ENCODE results near the gene GATA5. TPM values are rescaled to one million over a fixed set of nuclear protein-coding genes. Genes with fewer than 3 reads are reported as not detected.

The GATA5 gene
- polyA plus RNA-seq, 1 of the 3 experiments (the other 2 are of a cell fraction) = not detected

DNA sequence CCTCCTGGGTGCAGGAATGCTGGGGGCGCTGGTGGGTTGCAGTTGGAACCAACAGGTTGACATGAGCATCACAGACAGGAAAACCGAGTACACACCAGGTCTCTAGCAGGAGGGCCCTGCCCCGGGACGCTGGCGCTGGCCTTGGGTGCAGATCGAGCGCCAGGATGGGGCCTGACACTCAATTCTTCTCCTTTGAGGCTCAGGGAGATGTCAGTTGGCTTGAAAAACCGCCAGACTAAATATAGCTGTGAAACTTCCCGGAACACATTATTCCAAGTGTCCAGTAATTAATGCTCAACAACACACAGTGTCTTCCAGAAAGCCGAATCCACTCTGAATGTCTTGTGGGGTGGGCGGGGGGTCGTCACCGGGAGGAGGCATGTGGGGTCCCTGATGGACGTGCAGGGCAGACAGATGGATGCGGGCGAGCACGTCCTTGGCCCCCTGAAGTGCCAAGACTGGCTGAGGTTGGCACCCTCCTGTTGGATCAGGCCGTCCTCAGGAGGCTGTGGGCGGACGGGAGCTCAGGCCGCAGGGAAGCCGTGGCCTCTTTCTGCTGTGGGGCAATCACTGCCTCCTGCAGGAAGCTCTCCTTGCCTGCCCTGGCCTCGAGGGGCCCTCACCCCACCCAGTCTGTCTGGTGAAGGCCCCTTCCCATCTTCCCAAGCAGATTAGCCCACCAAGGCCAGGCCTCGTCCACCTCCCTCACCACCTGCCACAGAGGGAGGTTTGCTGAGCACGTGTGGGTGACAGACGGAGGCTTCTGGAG lies 19.4 kb upstream of the GATA5 start:
- ChIA-PET CTCF (interaction anchor here (0.8 to 6.9 kb wide), 15 partner anchors 10 to 297 kb away, joined by 3 to 62 read pairs (median 4); no protein-coding TSS in a partner anchor), POLR2A (no interaction called here)
- Histone ChIP-seq H4K20me1 (ENCODE audit: insufficient read depth) (no peaks in the 10 kb centered on the region), H3K4me3 (ENCODE audit: low read depth in 2 of 2, low read length in 1 of 2) (no peak overlapping the region), H3K9me3 (no peaks in the 10 kb centered on the region), H3K27me3 (ENCODE audit: insufficient read depth) (no peaks in the 10 kb centered on the region), H3K4me1 (ENCODE audit: control insufficient read depth in 1 of 2, insufficient read depth in 2 of 2, low read depth in 1 of 2, low read length in 1 of 2) (peaks cover 0 to 8% of the 10 kb centered on the region in 2 experiments; a peak in 1 of 4 replicates), H3K36me3 (replicated peaks in 1 of 2; ENCODE audit: control insufficient read depth in 1 of 2, insufficient read depth in 2 of 2, low read length in 1 of 2) (no peaks in the 10 kb centered on the region), H3K27ac (ENCODE audit: low read depth in 2 of 2, low read length in 1 of 2) (no peak overlapping the region), H3K4me2 (no peak overlapping the region), H2AFZ (ENCODE audit: low read depth) (no peak overlapping the region), H3F3A (replicated peaks; ENCODE audit: insufficient read depth) (no peaks in the 10 kb centered on the region), H3K9me2 (no peaks in the 10 kb centered on the region), H3K79me2 (ENCODE audit: insufficient read depth) (no peaks in the 10 kb centered on the region), H3K9ac (no peak overlapping the region)
- TF ChIP-seq GABPA (IDR thresholded peaks at IDR 0.05; ENCODE audit: low read depth) = no peak
- 80% methylated on average over 23 of the region's 26 CpGs for WGBS (ENCODE audit: low lambda C conversion rate)
- no peak for DNase-seq

DNA sequence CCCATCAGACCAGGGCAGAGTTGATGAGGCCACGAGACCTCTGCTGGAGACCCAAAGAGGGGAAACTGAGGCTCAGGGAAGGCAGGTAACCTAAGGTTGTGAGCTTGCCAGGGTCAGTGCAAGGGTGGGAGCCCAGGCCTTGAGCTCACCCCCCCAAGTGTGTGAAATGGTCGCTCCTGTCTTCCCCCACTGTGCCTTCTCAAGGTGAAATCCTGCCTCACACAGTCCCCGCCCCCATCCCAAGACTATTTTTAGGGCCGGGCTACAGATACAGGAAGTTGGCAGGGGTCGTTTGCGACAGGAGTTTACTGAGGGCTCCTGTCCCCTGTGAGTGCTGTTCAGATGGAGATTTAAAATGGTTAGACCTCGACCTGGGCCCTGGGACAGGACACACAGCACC lies 18.7 kb upstream of the GATA5 start:
- ChIA-PET CTCF (interaction anchor here (0.8 to 6.9 kb wide), 8 partner anchors 17 to 297 kb away, joined by 3 to 62 read pairs (median 6); partner anchors contain the start of gene GATA5), POLR2A (no interaction called here)
- no peaks in the 10 kb centered on the region for H4K20me1 ChIP-seq (ENCODE audit: insufficient read depth)
- H3K4me1 ChIP-seq (ENCODE audit: control insufficient read depth in 1 of 2, insufficient read depth in 2 of 2, low read depth in 1 of 2, low read length in 1 of 2) = peaks cover 0 to 8% of the 10 kb centered on the region in 2 experiments; a peak in 1 of 4 replicates
- H3K9me2 ChIP-seq = no peaks in the 10 kb centered on the region
- no peak overlapping the region for H3K27ac ChIP-seq (ENCODE audit: low read depth in 2 of 2, low read length in 1 of 2)
- no peak overlapping the region for H3K4me2 ChIP-seq
- TF ChIP-seq TEAD4 (IDR thresholded peaks at IDR 0.05; ENCODE audit: borderline replicate concordance, insufficient read depth) (no peak), ELF1 (IDR thresholded peaks at IDR 0.05) (no peak), RAD21 (IDR thresholded peaks at IDR 0.05; ENCODE audit: low read length) (no peak), RFX5 (IDR thresholded peaks at IDR 0.05; ENCODE audit: low read length) (no peak), USF1 (IDR thresholded peaks at IDR 0.05; ENCODE audit: borderline replicate concordance, low read depth) (no peak), MXI1 (IDR thresholded peaks at IDR 0.05; ENCODE audit: low read depth, low read length) (no peak), NFIC (IDR thresholded peaks at IDR 0.05; ENCODE audit: borderline replicate concordance) (no peak), FOXJ3 (CRISPR knock-in tag; IDR thresholded peaks at IDR 0.05) (no peak), MEF2A (IDR thresholded peaks at IDR 0.05; ENCODE audit: borderline replicate concordance, low read depth) (no peak), FOSL2 (IDR thresholded peaks at IDR 0.05; ENCODE audit: borderline replicate concordance, low read depth) (no peak), EP300 (IDR thresholded peaks at IDR 0.05; ENCODE audit: borderline replicate concordance in 1 of 2, low read depth in 1 of 2, low read length in 1 of 2) (no peak), TAF1 (IDR thresholded peaks at IDR 0.05; ENCODE audit: borderline replicate concordance, low read depth, low read length) (no peak)
- TF ChIP-seq, protein P1, sequence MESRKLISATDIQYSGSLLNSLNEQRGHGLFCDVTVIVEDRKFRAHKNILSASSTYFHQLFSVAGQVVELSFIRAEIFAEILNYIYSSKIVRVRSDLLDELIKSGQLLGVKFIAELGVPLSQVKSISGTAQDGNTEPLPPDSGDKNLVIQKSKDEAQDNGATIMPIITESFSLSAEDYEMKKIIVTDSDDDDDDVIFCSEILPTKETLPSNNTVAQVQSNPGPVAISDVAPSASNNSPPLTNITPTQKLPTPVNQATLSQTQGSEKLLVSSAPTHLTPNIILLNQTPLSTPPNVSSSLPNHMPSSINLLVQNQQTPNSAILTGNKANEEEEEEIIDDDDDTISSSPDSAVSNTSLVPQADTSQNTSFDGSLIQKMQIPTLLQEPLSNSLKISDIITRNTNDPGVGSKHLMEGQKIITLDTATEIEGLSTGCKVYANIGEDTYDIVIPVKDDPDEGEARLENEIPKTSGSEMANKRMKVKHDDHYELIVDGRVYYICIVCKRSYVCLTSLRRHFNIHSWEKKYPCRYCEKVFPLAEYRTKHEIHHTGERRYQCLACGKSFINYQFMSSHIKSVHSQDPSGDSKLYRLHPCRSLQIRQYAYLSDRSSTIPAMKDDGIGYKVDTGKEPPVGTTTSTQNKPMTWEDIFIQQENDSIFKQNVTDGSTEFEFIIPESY (IDR thresholded peaks at IDR 0.05; ENCODE audit: borderline replicate concordance, low read depth) = no peak
- TF ChIP-seq, protein P2, sequence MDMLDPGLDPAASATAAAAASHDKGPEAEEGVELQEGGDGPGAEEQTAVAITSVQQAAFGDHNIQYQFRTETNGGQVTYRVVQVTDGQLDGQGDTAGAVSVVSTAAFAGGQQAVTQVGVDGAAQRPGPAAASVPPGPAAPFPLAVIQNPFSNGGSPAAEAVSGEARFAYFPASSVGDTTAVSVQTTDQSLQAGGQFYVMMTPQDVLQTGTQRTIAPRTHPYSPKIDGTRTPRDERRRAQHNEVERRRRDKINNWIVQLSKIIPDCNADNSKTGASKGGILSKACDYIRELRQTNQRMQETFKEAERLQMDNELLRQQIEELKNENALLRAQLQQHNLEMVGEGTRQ (IDR thresholded peaks at IDR 0.05; ENCODE audit: borderline replicate concordance, low read depth, low read length) = no peak
- TF ChIP-seq, protein P3, sequence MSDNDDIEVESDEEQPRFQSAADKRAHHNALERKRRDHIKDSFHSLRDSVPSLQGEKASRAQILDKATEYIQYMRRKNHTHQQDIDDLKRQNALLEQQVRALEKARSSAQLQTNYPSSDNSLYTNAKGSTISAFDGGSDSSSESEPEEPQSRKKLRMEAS (IDR thresholded peaks at IDR 0.05; ENCODE audit: low read depth) = no peak
- no peak overlapping the region for H3K4me3 ChIP-seq (ENCODE audit: low read depth in 2 of 2, low read length in 1 of 2)
- H3K79me2 ChIP-seq (ENCODE audit: insufficient read depth) = no peaks in the 10 kb centered on the region
- no peak for DNase-seq
- WGBS (ENCODE audit: low lambda C conversion rate) = 69% methylated on average over 4 of the region's 7 CpGs
- no peaks in the 10 kb centered on the region for H3F3A ChIP-seq (replicated peaks; ENCODE audit: insufficient read depth)
- no peak overlapping the region for H3K9ac ChIP-seq
- no peaks in the 10 kb centered on the region for H3K27me3 ChIP-seq (ENCODE audit: insufficient read depth)
- no peaks in the 10 kb centered on the region for H3K36me3 ChIP-seq (replicated peaks in 1 of 2; ENCODE audit: control insufficient read depth in 1 of 2, insufficient read depth in 2 of 2, low read length in 1 of 2)
- no peaks in the 10 kb centered on the region for H3K9me3 ChIP-seq
- no peak overlapping the region for H2AFZ ChIP-seq (ENCODE audit: low read depth)
